HG03060 (cell line): ENCODE data around the gene RBBP4.
"Not testable (repeated sequence)": the region's sequence is repeated elsewhere in the genome, so short reads cannot be mapped to it uniquely, and the experiment has no call there.

Source experiments
- ATAC-seq: cut with Tn5 transposase; IDR thresholded peaks from one replicate; pipeline ENCODE4 v1.9.1; 2021; ENCODE audit warnings: low read depth, moderate number of reproducible peaks; ENCODE audit not compliant: unreplicated experiment

The RBBP4 gene

GRCh38 chr1:32636914-32637645, 13.9 kb upstream of the RBBP4 start:
- ATAC-seq, result no peak

GRCh38 chr1:32639489-32640075, 11.4 kb upstream of the RBBP4 start:
- no peak for ATAC-seq

- not testable (repeated sequence) for ATAC-seq
Measured at GRCh38 chr1:32642292-32642827, 8.6 kb upstream of the RBBP4 start.

DNA sequence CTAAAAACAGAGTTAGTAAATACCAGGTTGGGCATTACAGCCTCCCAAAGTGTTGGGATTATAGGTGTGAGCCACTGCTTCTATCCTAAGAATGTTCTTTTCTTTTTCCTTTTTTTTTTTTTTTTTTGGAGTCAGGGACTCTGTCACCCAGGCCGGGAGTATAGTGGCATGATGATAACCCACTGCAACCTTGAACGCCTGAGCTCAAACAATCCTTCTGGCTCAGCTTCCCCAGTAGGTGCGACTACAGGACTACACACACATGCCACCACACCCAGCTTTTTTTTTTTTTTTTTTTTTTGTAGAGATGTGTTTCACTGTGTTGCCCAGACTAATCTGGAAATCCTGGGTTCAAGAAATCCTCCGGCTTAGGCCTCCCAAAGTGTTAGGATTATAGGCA, 6.6 kb upstream of the RBBP4 start:
- no peak for ATAC-seq

- ATAC-seq, result no peak
Measured at GRCh38 chr1:32647308-32648134, 3.5 kb upstream of the RBBP4 start.

DNA sequence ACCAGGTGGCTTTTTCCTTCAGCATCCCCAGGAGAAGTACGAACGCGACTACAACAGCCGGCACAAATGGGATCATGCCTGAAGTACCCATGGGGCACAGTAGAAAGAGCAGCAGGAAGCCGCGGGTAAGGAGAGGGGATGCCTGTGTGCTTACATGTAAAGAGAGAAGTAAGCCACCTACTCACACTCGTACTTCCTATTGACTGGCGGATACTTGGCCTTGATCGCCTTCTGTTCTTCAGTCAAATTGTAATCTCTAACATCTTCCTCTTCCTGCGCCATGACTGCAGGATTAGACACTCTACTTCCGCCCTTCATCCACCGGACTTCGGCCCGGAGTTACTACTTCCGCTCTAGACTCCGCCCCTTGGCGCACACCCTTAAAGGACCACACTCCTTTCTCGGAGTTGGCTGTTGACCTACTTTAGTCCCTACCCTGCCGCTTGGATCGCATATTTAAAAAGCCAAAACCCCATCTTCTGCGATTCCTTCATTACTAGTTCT, 708 bp upstream of the RBBP4 start, which contains the start of gene ZBTB8OS:
TSS of gene ZBTB8OS (minus strand) at position 303 of the 504 bp plus-strand sequence. CDS start at position 282, 21 bp downstream.
- ATAC-seq, result no peak

GRCh38 chr1:32651461-32652073, 559 bp downstream of the RBBP4 start:
- no peak for ATAC-seq

DNA sequence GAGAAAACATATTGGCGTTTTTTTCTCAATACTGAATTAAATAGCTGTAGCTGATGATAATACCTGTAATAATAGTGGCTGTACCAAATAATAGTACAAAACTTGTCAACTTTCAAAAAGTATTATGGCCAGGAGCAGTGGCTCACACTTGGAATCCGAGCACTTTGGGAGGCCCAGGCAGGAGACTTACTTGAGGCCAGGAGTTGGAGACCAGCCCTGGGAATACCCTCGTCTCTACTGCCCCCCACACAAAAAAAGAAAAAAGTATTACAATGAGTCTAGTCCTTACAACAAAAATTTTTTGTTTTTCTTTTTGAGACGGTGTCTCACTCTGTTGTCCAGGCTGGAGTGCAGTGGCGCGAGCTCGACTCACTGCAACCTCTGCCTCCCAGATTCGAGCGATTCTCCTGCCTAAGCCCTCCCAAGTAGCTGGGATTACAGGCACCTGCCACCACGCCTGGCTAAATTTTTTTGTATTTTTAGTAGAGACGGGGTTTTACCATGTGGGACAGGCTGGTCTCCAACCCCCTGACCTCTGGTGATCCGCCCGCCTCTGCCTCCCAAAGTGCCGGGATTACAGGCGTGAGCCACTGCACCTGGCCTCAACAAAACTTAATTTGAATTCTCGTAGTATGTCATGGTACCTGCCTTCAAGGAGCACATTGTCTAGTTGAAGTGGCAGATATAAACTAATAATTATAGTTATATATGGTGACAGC, 1.4 kb downstream of the RBBP4 start:
- ATAC-seq, result no peak

- ATAC-seq, result no peak
Measured at GRCh38 chr1:32659581-32659980, 8.6 kb downstream of the RBBP4 start.

DNA sequence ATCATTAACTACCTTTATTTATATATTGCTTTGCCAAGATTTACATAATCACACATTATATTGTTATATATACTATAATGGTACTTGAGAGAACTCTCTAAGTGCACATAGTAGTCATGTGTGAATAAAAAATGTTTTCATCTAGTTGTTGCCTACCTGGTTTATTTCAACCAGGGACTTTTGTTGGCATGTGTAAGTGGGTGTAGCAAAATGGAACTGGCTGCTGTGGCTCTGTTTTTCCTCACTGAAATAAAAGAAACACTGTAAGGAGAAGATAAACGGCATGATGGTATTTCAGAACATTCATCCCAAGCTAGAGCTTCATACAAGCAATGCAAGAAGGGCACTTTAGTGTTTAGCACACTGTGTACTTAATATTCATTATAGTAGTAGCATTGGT, 14.9 kb downstream of the RBBP4 start:
- no peak for ATAC-seq

- ATAC-seq, result no peak
Measured at GRCh38 chr1:32666901-32667566, 16.0 kb downstream of the RBBP4 start.

DNA sequence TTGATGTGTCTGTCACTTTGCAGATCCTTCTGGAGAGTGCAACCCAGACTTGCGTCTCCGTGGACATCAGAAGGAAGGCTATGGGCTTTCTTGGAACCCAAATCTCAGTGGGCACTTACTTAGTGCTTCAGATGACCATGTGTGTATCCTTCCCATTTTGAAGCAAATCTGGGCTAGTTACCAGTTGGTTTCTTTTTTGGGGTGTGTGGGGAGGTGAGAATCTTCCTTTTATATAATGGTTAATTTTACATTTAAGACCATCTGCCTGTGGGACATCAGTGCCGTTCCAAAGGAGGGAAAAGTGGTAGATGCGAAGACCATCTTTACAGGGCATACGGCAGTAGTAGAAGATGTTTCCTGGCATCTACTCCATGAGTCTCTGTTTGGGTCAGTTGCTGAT, 17.7 kb downstream of the RBBP4 start:
- ATAC-seq, result not testable (repeated sequence)

- no peak for ATAC-seq
Measured at GRCh38 chr1:32676945-32677344, 25.9 kb downstream of the RBBP4 start.

DNA sequence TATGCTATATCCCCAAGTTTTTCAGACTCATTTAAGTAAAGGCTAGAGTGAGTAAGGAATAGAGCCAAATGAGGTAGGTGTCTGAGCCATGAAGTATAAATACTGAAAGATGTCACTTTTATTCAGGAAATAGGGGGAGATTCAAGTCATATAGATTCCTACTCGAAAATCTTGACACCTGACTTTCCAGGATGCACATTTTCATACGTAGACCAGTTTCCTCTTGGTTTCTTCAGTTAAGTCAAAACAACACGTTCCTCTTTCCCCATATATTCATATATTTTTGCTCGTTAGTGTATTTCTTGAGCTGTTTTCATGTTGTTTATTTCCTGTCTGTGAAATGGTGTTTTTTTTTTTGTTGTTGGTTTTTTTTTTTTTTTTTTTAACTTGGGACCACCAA, 29.0 kb downstream of the RBBP4 start:
- ATAC-seq, result not testable (repeated sequence)

DNA sequence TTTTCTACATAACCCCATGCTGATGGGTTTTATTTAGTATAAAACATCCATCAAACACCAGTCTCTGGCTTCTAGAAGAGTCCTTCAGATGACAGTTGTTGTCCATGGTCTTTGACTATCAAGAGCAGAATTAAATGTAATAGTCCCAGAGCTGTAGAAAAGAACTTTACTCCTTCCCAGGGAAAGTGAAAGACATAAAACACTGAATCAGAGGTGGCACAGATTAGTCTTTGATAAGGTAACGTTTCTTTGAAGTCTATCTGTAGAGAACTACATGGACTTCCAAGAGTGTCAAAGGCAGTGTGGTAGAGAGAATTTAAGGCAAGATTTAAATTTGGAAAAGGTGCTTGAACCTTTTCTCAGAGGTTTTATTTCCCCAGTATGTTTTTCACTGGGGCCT, 29.6 kb downstream of the RBBP4 start:
- no peak for ATAC-seq

- no peak for ATAC-seq
Measured at GRCh38 chr1:32681509-32681908, 30.5 kb downstream of the RBBP4 start.

DNA sequence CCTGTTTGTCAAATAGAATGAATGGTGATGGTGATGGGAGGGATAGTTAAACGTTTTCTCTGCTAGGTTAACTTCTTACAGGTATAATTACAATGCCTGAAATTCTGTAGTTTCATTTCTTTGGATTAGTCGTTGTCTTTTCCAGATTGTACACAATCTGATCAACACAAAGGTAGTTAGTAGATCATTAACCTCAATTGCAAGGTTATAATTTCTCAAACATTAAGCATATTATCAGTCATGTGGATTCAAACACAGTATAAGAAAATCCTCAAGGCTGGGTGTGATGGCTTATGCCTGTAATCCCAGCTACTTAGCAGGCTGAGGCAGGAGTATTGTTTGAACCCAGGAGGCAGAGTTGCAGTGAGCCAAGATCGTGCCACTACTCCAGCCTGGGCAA, 31.0 kb downstream of the RBBP4 start:
- ATAC-seq, result no peak

GRCh38 chr1:32683397-32683796, 32.4 kb downstream of the RBBP4 start:
- ATAC-seq, result no peak

DNA sequence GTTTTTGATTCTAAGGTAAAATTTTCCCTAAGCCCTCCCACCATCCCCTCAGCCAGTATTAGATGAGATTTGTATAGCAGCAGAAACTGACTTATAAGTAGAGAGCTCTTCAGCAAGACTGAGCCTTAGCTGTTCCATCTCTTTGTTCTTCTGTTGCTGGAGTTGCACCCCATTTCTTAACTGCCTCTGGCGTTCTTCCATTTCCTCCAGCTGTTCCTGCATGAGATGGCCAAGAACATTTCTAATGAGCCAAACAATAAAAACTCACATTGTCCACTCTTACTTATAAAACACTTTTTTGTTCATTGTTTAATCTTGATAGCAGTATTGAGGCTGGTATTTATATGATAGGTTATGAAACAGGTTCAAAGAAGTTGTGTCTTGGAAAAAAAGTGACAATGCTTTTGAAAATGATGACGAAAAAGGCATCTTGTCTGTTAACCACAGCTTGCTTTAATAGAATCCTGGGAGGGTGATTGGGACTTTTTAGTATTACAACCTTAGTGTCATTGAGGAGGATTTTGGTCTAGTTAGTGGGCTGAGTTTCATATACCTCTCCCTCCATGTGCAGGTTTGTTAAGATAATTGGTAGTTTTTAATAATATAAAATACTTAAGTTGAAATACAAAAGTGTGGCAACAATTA, 33.3 kb downstream of the RBBP4 start:
- no peak for ATAC-seq
